Measurements from ENCODE around the gene ZNF300.
"Not testable (repeated sequence)": the region's sequence is repeated elsewhere in the genome, so short reads cannot be mapped to it uniquely, and the experiment has no call there.

The ZNF300 gene

DNA sequence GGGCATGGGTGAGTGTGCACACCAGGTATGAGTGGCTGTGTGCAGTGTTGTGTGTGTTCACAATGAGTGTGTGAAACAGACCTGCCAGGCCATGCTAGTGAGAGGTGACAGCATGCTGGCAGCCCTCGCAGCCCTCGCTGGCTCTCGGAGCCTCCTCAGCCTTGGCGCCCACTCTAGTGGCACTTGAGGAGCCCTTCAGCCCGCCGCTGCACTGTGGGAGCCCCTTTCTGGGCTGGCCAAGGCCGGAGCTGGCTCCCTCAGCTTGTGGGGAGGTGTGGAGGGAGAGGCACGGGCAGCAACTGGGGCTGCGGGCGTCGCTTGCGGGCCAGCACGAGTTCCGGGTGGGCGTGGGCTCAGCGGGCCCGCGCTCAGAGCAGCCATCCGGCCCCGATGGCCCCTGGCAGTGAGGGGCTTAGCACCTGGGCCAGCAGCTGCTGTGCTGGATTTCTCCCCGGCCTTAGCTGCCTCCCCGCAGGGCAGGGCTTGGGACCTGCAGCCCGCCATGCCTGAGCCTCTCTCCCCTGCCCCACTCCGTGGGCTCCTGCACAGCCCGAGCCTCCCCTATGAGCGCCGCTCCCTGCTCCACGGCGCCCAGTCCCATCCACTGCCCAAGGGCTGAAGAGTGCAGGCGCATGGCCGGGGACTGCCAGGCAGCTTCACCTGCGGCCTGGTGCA is 59.5 kb downstream of the ZNF300 start:
- DNase-seq = not testable (repeated sequence)
